Peyer's patch (tissue), 4 donors: ENCODE measurements around the gene ALOX15B. TPM values are rescaled to one million over a fixed set of nuclear protein-coding genes. Genes with fewer than 3 reads are reported as not detected.
A peak's percentile ranks its signal among the peaks of the same experiment; 100 is the strongest.

Experiments used
- DNase-seq, 3 donors: peaks; one replicate each; pipeline ENCODE4 v3.0.0-alpha.2; 2017 to 2019
- H3K27ac ChIP-seq, 4 donors: fragments of 200-600 bp; sonication (generic); one replicate each; pipeline ENCODE4 v1.5.1; 2016 to 2019
- H3K27me3 ChIP-seq, 2 donors: fragments of 200-600 bp; sonication (generic); one replicate each; pipeline ENCODE4 v1.5.1; 2019
- H3K36me3 ChIP-seq, 3 donors: fragments of 200-600 bp; sonication (generic); one replicate each; pipeline ENCODE4 v1.5.1; 2016 to 2019
- H3K4me1 ChIP-seq, 4 donors: fragments of 200-600 bp; sonication (generic); one replicate each; pipeline ENCODE4 v1.5.1; 2016 to 2019
- H3K4me3 ChIP-seq, 4 donors: fragments of 200-600 bp; sonication (generic); 1 replicate in 3 of 4; 2 replicates in 1 of 4; pipeline ENCODE4 v1.5.1; 2016 to 2019; ENCODE audit warnings: mild to moderate bottlenecking in 1 of 4
- H3K9me3 ChIP-seq, 4 donors: fragments of 200-600 bp; sonication (generic); one replicate each; pipeline ENCODE4 v1.5.1; 2016 to 2019; ENCODE audit warnings: mild to moderate bottlenecking in 1 of 4
- POLR2A ChIP-seq, 2 donors: fragments of 450-650 bp; IDR thresholded peaks; one replicate each; pipeline ENCODE4 v1.5.1; 2017; ENCODE audit warnings: antibody characterized with exemption in 2 of 2, mild to moderate bottlenecking in 2 of 2, moderate library complexity in 2 of 2
- total RNA-seq, 4 donors: library from RNA; depleted of rRNA; stranded (reverse); fragments of >200 nt; gene quantifications; one replicate each; pipeline ENCODE4 v1.1.0, GENCODE V29; 2016
- TF ChIP-seq, protein P1 (sequence below), 6 experiments: fragments of 450-650 bp in 4 of 6; fragments of 200-600 bp in 2 of 6; sonication (generic) in 1 of 6; IDR thresholded peaks; one replicate each; pipeline ENCODE4 v1.5.1; 2017 to 2019; ENCODE audit warnings: antibody characterized with exemption in 6 of 6, mild to moderate bottlenecking in 3 of 6, moderate library complexity in 1 of 6

ALOX15B gene
- 1 to 10 TPM in 3 of 4 donors, under 1 TPM in 1; 0.70 to 4.1 (median 2.1) TPM for total RNA-seq

- Histone ChIP-seq H3K9me3 (no peaks in the 10 kb centered on the region), H3K27ac (no peak within 1 kb of the TSS), H3K36me3 (no peaks in the 10 kb centered on the region), H3K27me3 (no peaks in the 10 kb centered on the region), H3K4me1 (peaks cover 0 to 7% (median 2%) of the 10 kb centered on the region in 4 donors), H3K4me3 (peak within 1 kb of the TSS in 2 of 4 donors; percentile 27 to 36)
- peak in 1 of 3 donors; percentile 55 for DNase-seq
- no peak for TF ChIP-seq POLR2A (IDR thresholded peaks at IDR 0.05)
- TF ChIP-seq, protein P1, sequence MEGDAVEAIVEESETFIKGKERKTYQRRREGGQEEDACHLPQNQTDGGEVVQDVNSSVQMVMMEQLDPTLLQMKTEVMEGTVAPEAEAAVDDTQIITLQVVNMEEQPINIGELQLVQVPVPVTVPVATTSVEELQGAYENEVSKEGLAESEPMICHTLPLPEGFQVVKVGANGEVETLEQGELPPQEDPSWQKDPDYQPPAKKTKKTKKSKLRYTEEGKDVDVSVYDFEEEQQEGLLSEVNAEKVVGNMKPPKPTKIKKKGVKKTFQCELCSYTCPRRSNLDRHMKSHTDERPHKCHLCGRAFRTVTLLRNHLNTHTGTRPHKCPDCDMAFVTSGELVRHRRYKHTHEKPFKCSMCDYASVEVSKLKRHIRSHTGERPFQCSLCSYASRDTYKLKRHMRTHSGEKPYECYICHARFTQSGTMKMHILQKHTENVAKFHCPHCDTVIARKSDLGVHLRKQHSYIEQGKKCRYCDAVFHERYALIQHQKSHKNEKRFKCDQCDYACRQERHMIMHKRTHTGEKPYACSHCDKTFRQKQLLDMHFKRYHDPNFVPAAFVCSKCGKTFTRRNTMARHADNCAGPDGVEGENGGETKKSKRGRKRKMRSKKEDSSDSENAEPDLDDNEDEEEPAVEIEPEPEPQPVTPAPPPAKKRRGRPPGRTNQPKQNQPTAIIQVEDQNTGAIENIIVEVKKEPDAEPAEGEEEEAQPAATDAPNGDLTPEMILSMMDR (IDR thresholded peaks at IDR 0.05) = no peak
Observed at GRCh38 chr17:8038954-8039610, at the start of gene ALOX15B. Gene ALOX15B, plus strand, starts transcription at chr17:8039059. Its CDS starts 97 bp downstream, at chr17:8039156.

GRCh38 chr17:7989781-7990655 lies 48.8 kb upstream of the ALOX15B start:
- TF ChIP-seq, protein P1 (IDR thresholded peaks at IDR 0.05) = peak; percentile 89 to 96 (median 92)
- TF ChIP-seq POLR2A (IDR thresholded peaks at IDR 0.05) = peak in 1 of 2 donors; percentile 8
- peak; percentile 91 to 95 (median 91) for DNase-seq
- no peaks in the 10 kb centered on the region for H3K9me3 ChIP-seq
- peaks cover 0 to 4% (median 2%) of the 10 kb centered on the region in 4 donors for H3K4me1 ChIP-seq
- H3K36me3 ChIP-seq = no peaks in the 10 kb centered on the region
- H3K27me3 ChIP-seq = no peaks in the 10 kb centered on the region
- peak overlapping the region; percentile 45 to 85 (median 68) for H3K27ac ChIP-seq
- H3K4me3 ChIP-seq = peak overlapping the region; percentile 37 to 87 (median 57)

DNA sequence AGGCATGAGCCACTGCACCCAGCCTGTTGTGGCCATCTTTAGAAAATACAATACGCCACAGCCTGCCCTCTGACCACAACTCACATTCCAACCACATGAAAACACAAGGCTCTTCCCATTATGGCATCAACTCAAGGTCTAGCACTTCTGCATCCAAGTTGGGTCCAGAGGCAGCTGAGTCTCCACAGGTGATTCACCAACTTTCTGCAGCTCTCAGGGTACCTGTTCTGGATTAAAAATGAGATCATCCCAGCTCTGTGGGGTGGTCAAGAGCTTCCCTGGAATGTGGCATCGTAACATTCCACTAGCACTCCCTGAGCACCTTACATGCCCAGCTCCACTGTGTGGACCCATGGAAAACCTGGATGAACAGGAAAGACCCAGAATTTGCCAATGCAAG lies 46.3 kb upstream of the ALOX15B start:
- Histone ChIP-seq H3K27me3 (no peaks in the 10 kb centered on the region), H3K4me3 (no peak overlapping the region), H3K9me3 (no peaks in the 10 kb centered on the region), H3K4me1 (peaks cover 0 to 4% (median 2%) of the 10 kb centered on the region in 4 donors), H3K27ac (no peak overlapping the region), H3K36me3 (no peaks in the 10 kb centered on the region)
- TF ChIP-seq POLR2A (IDR thresholded peaks at IDR 0.05) = no peak
- TF ChIP-seq, protein P1 (IDR thresholded peaks at IDR 0.05) = no peak
- DNase-seq = no peak

- no peak overlapping the region for H3K4me3 ChIP-seq
- H3K4me1 ChIP-seq = peaks cover 0 to 4% (median 2%) of the 10 kb centered on the region in 4 donors
- no peaks in the 10 kb centered on the region for H3K36me3 ChIP-seq
- no peak for DNase-seq
- TF ChIP-seq POLR2A (IDR thresholded peaks at IDR 0.05) = no peak
- TF ChIP-seq, protein P1 (IDR thresholded peaks at IDR 0.05) = no peak
- H3K9me3 ChIP-seq = no peaks in the 10 kb centered on the region
- no peaks in the 10 kb centered on the region for H3K27me3 ChIP-seq
- H3K27ac ChIP-seq = no peak overlapping the region
Observed at GRCh38 chr17:7992924-7993323, 45.9 kb upstream of the ALOX15B start.

- Histone ChIP-seq H3K27me3 (no peaks in the 10 kb centered on the region), H3K4me1 (peaks cover 0 to 4% (median 2%) of the 10 kb centered on the region in 4 donors), H3K9me3 (no peaks in the 10 kb centered on the region), H3K4me3 (no peak overlapping the region), H3K36me3 (no peaks in the 10 kb centered on the region), H3K27ac (no peak overlapping the region)
- DNase-seq = no peak
- no peak for TF ChIP-seq POLR2A (IDR thresholded peaks at IDR 0.05)
- TF ChIP-seq, protein P1 (IDR thresholded peaks at IDR 0.05) = no peak
Observed at GRCh38 chr17:7993972-7994589, 44.8 kb upstream of the ALOX15B start.
